OCI-LY1 (cell line): ENCODE results near the gene LCN1.

Source experiments
- CTCF ChIP-seq: fragments of 200-600 bp; sonication (generic), shearing (Covaris generic); IDR thresholded peaks from 2 replicates; pipeline ENCODE4 v1.5.1; 2017; ENCODE audit warnings: mild to moderate bottlenecking, antibody characterized with exemption, low read length, moderate library complexity, mixed read lengths
- EZH2 ChIP-seq: fragments of 200-600 bp; sonication (generic), shearing (Covaris generic); IDR thresholded peaks from 2 replicates; pipeline ENCODE4 v1.8.0; 2017; ENCODE audit warnings: borderline replicate concordance, mixed run types, mild to moderate bottlenecking, antibody characterized with exemption, low read length, moderate library complexity, mixed read lengths

GRCh38 chr9:135530146-135530545, 8.9 kb downstream of the LCN1 start:
- no peak for TF ChIP-seq CTCF
- TF ChIP-seq EZH2, result no peak
